Activated CD8-positive, alpha-beta memory T cell treated with anti-CD3 and anti-CD28 coated beads for 36 hours (primary cell): ENCODE data around the gene SLMAP. TPM values are rescaled to one million over a fixed set of nuclear protein-coding genes. Genes with fewer than 3 reads are reported as not detected.

Experiments
- CTCF ChIA-PET: fragments of 350-600 bp; sonication (Branson Sonifier 250); formaldehyde crosslinking; loops from one replicate; lab custom pipeline; 2021; ENCODE audit warnings: antibody characterized with exemption; lab: Charles Lee
- POLR2A ChIA-PET: fragments of 350-600 bp; sonication (Branson Sonifier 250); formaldehyde crosslinking; loops from one replicate; lab custom pipeline; 2021; ENCODE audit warnings: antibody characterized with exemption; lab: Charles Lee
- total RNA-seq, 2 experiments: library from RNA; stranded (reverse); gene quantifications; one replicate each; pipeline ENCODE4 v1.2.3, GENCODE V29; 2021

Gene SLMAP
- total RNA-seq, 2 experiments from 2014 or later, result 58.9 to 64.0 TPM

DNA sequence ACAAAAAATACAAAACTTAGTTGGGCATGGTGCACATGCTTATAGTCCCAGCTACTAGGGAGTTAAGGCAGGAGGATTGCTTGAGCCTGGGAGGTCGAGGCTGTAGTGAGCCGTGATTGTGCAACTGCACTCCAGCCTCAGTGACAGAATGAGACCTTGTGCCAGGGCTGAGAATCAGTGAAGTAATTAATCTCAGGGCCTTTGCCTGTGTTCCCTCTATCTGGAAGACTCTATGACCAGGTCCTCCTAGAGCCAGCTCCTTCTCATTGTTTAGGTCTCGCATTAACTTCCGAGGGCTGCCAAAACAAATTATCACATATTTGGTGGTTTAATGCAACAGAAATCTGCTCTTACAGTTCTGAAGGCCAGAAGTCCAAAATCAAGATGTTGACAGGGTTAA lies 210.7 kb downstream of the SLMAP start:
- ChIA-PET POLR2A (no interaction called here), CTCF (no interaction called here)

GRCh38 chr3:57967590-57967989 lies 211.5 kb downstream of the SLMAP start:
- POLR2A ChIA-PET, result no interaction called here
- CTCF ChIA-PET, result no interaction called here

DNA sequence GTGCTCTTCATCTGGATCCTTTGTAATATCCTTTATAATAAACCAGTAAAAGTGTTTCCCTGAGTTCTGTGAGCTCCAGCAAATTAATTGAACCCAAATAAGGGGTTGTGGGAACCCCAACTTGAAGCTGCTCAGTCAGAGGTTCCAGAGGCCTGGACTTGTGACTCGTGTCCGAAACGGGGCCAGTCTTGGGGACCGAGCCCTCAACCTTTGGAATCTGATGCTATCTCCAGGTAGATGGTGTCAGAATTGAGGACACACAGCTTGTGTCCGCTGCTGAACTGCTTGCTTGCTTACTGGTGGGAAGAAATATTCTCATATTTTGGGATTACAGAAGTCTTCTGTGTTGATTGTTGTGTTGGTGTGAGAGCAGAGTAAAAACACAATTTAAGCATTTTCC lies 212.4 kb downstream of the SLMAP start:
- CTCF ChIA-PET, result no interaction called here

GRCh38 chr3:57971975-57972374 lies 215.9 kb downstream of the SLMAP start:
- CTCF ChIA-PET, result no interaction called here

More for the DNA sequence above, 212.4 kb downstream of the SLMAP start:
- POLR2A ChIA-PET, result no interaction called here

GRCh38 chr3:57972531-57973111 lies 216.5 kb downstream of the SLMAP start:
- POLR2A ChIA-PET, result interaction anchor here (0.6 kb wide), 1 partner anchor 20 kb away, joined by 3 read pairs; no protein-coding TSS in a partner anchor
- CTCF ChIA-PET, result interaction anchor here (0.9 kb wide), 1 partner anchor 24 kb away, joined by 3 read pairs; no protein-coding TSS in a partner anchor

More at GRCh38 chr3:57971975-57972374, 215.9 kb downstream of the SLMAP start:
- POLR2A ChIA-PET, result no interaction called here

DNA sequence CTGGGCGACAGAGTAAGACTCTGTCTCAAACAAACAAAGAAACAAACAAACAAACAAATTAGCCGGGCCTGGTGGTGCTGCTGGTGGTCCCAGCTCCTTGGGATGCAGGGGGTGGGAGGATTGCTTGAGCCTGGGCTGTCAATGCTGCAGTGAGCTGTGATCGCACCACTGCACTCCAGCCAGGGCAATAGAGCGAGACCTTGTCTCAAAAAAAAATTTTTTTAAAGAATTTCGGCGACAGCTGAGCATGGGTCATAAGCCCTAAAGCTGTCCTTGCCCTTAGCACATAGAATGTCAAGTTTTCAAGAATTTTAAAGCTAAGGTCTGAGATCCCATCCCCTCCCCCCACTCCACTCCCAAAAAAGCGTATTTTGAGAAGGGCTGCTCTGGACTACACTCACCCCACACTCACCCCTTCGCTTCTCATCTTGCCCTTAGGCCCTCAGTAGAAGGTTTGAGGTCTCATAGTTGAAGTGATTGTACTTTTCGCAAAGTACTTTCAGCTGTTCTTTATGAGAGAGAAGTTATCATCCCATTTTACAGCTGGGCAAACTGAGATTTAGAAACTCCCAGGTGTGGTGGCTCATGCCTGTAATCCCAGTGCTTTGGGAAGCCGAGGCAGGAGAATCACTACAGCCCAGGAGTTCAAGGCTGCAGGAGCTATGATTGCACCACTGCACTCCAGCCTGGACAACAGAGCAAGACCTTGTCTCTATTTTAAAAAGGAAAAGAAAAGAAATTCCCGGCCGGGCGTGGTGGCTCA lies 217.8 kb downstream of the SLMAP start:
- ChIA-PET CTCF (interaction anchor here (0.9 kb wide), 1 partner anchor 25 kb away, joined by 3 read pairs; no protein-coding TSS in a partner anchor), POLR2A (no interaction called here)

GRCh38 chr3:57974796-57975388 lies 218.8 kb downstream of the SLMAP start:
- ChIA-PET CTCF (interaction anchor here (0.7 kb wide), 1 partner anchor 25 kb away, joined by 5 read pairs; no protein-coding TSS in a partner anchor), POLR2A (no interaction called here)

GRCh38 chr3:57977818-57978235 lies 221.7 kb downstream of the SLMAP start:
- ChIA-PET CTCF (no interaction called here), POLR2A (no interaction called here)

DNA sequence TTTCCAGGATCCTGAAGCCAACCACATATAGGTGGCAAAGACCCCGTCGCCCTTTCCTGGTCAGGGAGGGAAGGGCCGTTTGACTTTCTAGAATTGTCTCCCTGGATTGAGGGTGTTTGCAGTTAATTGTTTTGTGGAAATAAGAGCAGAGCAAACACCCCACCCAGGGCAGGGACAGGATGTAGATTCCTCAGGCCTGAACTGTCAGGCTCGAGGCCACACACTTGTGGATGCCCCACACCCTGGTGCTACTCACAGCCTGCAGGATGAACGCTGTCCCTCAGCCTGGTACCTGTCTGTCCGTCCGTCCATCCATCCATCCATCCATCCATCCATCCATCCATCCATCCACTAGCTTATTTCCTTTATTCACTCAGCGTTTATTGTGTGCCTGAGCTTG lies 222.2 kb downstream of the SLMAP start:
- ChIA-PET POLR2A (no interaction called here), CTCF (no interaction called here)

Other genes with a start within 250 kb of the SLMAP start
- under 1 TPM in 1 of 2 experiments, not detected in 1; 0.08 TPM for gene DNAH12, start 212.0 kb upstream of the SLMAP start, total RNA-seq
- gene PDE12, start 200.0 kb upstream of the SLMAP start, total RNA-seq, result 10 to 100 TPM; 35.1 to 37.5 TPM
- gene ARF4, start 159.0 kb upstream of the SLMAP start, total RNA-seq, result 10 to 100 TPM; 70.2 to 75.1 TPM
- 10 to 100 TPM in 1 of 2 experiments, 1 to 10 TPM in 1; 9.1 to 16.5 TPM for gene DENND6A, start 63.2 kb upstream of the SLMAP start, total RNA-seq